Small intestine (tissue), 16 donors: ENCODE measurements around the gene INKA1. TPM values are rescaled to one million over a fixed set of nuclear protein-coding genes. Genes with fewer than 3 reads are reported as not detected.

Experiments used
- DNase-seq, 2 donors: peaks; one replicate each; pipeline versions ENCODE4 v3.0.0 to v3.0.0-alpha.2; 2013
- FAIRE-seq: peaks from 2 replicates; lab custom pipeline; 2012; peaks lifted over from hg19 to GRCh38; lab: Jason Lieb, UNC
- H3K27ac ChIP-seq, 3 donors: one replicate each; pipeline ENCODE4 v1.5.1; 2013; ENCODE audit warnings: low read length in 2 of 3, mild to moderate bottlenecking in 2 of 3, control low read depth in 1 of 3, inconsistent platforms in 1 of 3, low read depth in 1 of 3, moderate library complexity in 1 of 3
- H3K27me3 ChIP-seq, 3 donors: one replicate each; pipeline ENCODE4 v1.6.1; 2013; ENCODE audit warnings: low read length in 3 of 3, inconsistent platforms in 1 of 3; ENCODE audit not compliant: control insufficient read depth in 3 of 3, insufficient read depth in 3 of 3
- H3K36me3 ChIP-seq, 3 donors: one replicate each; pipeline ENCODE4 v1.6.1; 2013; ENCODE audit warnings: low read length in 3 of 3, inconsistent platforms in 1 of 3, low read depth in 1 of 3, mild to moderate bottlenecking in 1 of 3, moderate library complexity in 1 of 3; ENCODE audit not compliant: control insufficient read depth in 3 of 3, insufficient read depth in 2 of 3
- H3K4me1 ChIP-seq, 3 donors: one replicate each; pipeline ENCODE4 v1.6.1; 2013; ENCODE audit warnings: low read length in 2 of 3, inconsistent platforms in 1 of 3, low read depth in 1 of 3, mild to moderate bottlenecking in 1 of 3, moderate library complexity in 1 of 3; ENCODE audit not compliant: control insufficient read depth in 3 of 3, insufficient read depth in 2 of 3
- H3K4me3 ChIP-seq, 3 donors: one replicate each; pipeline ENCODE4 v1.5.1; 2013; ENCODE audit warnings: low read length in 3 of 3, control low read depth in 1 of 3, inconsistent platforms in 1 of 3, low read depth in 1 of 3, mild to moderate bottlenecking in 1 of 3, moderate library complexity in 1 of 3
- H3K9me3 ChIP-seq, 2 donors: one replicate each; pipeline ENCODE4 v1.6.1; 2013; ENCODE audit warnings: low read depth in 1 of 2, low read length in 1 of 2; ENCODE audit not compliant: control insufficient read depth in 2 of 2, insufficient read depth in 1 of 2
- WGBS, 3 donors: extraction: QIAGEN DNeasy Blood & Tissue Kit; methylation state at CpG; one replicate each; pipeline ENCODE4 v1.1.7; 2013; 5-methylcytosine and 5-hydroxymethylcytosine counted together
- long read RNA-seq, 10 donors: transcript quantifications; one replicate each; lab custom pipeline, GENCODE V29; 2026
- polyA plus RNA-seq, 4 donors: library from polyadenylated mRNA; stranded (reverse) in 3 of 4; unstranded in 1 of 4; fragments of 200-250 nt in 3 of 4; fragments of 120-200 nt in 1 of 4; gene quantifications; one replicate each; pipeline versions ENCODE4 v1.2.1 to v1.2.3, GENCODE V29; 2013
- donor health status: healthy with polysubstance abuse.
- donor health status: control.
- donor health status: control.
- donor health status: Bipolar disorder and iron deficiency.
- donor health status: healthy.

Gene INKA1
- polyA plus RNA-seq = 1 to 10 TPM in 3 of 4 donors, under 1 TPM in 1; 0.67 to 2.9 (median 2.4) TPM
- long read RNA-seq, donor 1 = 0 reads
- long read RNA-seq, donor 2, partial matches to known transcripts = 0 of 1 reads
- long read RNA-seq, donor 2, other reads (novel, unspliced or antisense) = 0 of 1 reads
- long read RNA-seq, donor 3, transcript INKA1-201 (2 exons, 1,040 nt) = major isoform, 6 of 6 reads
- long read RNA-seq, donor 3, partial matches to known transcripts = 0 of 6 reads
- long read RNA-seq, donor 3, other reads (novel, unspliced or antisense) = 0 of 6 reads
- long read RNA-seq, donor 4 = 0 reads
- long read RNA-seq, donor 5 = 0 reads
- long read RNA-seq, donor 6, partial matches to known transcripts = 0 of 2 reads
- long read RNA-seq, donor 6, other reads (novel, unspliced or antisense) = 0 of 2 reads
- long read RNA-seq, donor 7 = 0 reads
- long read RNA-seq, donor 8 = 0 reads
- long read RNA-seq, donor 9, partial matches to known transcripts = 0 of 1 reads
- long read RNA-seq, donor 9, other reads (novel, unspliced or antisense) = 0 of 1 reads
- long read RNA-seq, donor 10, transcript INKA1-201 (2 exons, 1,040 nt) = major isoform, 11 of 11 reads
- long read RNA-seq, donor 10, partial matches to known transcripts = 0 of 11 reads
- long read RNA-seq, donor 10, other reads (novel, unspliced or antisense) = 0 of 11 reads

- H3K36me3 ChIP-seq = peaks cover 0 to 35% (median 0%) of the 10 kb centered on the region in 3 donors
- DNase-seq (peak; percentile 91 to 95), FAIRE-seq (no peak)
- H3K9me3 ChIP-seq = no peaks in the 10 kb centered on the region
- peaks cover 0 to 34% (median 0%) of the 10 kb centered on the region in 3 donors for H3K4me1 ChIP-seq
- WGBS, 3 donors = 0 to 1% (median 0%) methylated on average over 46 to 71 of the region's 71 CpGs
- peak within 1 kb of the TSS; percentile 31 to 98 (median 76) for H3K4me3 ChIP-seq
- H3K27ac ChIP-seq = peak within 1 kb of the TSS; percentile 69 to 95 (median 81)
- peaks cover 0 to 24% (median 0%) of the 10 kb centered on the region in 3 donors for H3K27me3 ChIP-seq
Measured at GRCh38 chr3:49802719-49803464, at the start of gene INKA1. Gene INKA1 (plus strand): TSS chr3:49803261. CDS start chr3:49803393, 132 bp downstream.

GRCh38 chr3:49754536-49754935, 48.5 kb upstream of the INKA1 start:
- Histone ChIP-seq H3K36me3 (peaks cover 0 to 5% (median 0%) of the 10 kb centered on the region in 3 donors), H3K4me1 (peaks cover 0 to 4% (median 0%) of the 10 kb centered on the region in 3 donors), H3K9me3 (no peaks in the 10 kb centered on the region), H3K27me3 (no peaks in the 10 kb centered on the region), H3K4me3 (no peak overlapping the region), H3K27ac (no peak overlapping the region)
- FAIRE-seq = no peak
- no peak for DNase-seq
- 91 to 100% (median 96%) methylated on average over 1 of the region's 1 CpG for WGBS, 3 donors

GRCh38 chr3:49756036-49756435, 47.0 kb upstream of the INKA1 start:
- peaks cover 0 to 2% (median 0%) of the 10 kb centered on the region in 3 donors for H3K4me1 ChIP-seq
- H3K9me3 ChIP-seq = no peaks in the 10 kb centered on the region
- 79 to 86% (median 80%) methylated on average over 1 of the region's 1 CpG for WGBS, 3 donors
- H3K4me3 ChIP-seq = no peak overlapping the region
- FAIRE-seq (no peak), DNase-seq (no peak)
- peaks cover 0 to 9% (median 3%) of the 10 kb centered on the region in 3 donors for H3K36me3 ChIP-seq
- no peak overlapping the region for H3K27ac ChIP-seq
- H3K27me3 ChIP-seq = no peaks in the 10 kb centered on the region

GRCh38 chr3:49757197-49757596, 45.9 kb upstream of the INKA1 start:
- DNase-seq (no peak), FAIRE-seq (no peak)
- Histone ChIP-seq H3K27me3 (no peaks in the 10 kb centered on the region), H3K27ac (no peak overlapping the region), H3K9me3 (no peaks in the 10 kb centered on the region), H3K4me3 (no peak overlapping the region), H3K4me1 (peaks cover 0 to 2% (median 0%) of the 10 kb centered on the region in 3 donors), H3K36me3 (peaks cover 0 to 10% (median 3%) of the 10 kb centered on the region in 3 donors)
- whole genome bisulfite sequencing, 3 donors = 73 to 81% (median 78%) methylated on average over 2 of the region's 2 CpGs

GRCh38 chr3:49759226-49759625, 43.8 kb upstream of the INKA1 start:
- Histone ChIP-seq H3K27ac (no peak overlapping the region), H3K4me3 (no peak overlapping the region), H3K9me3 (no peaks in the 10 kb centered on the region), H3K27me3 (no peaks in the 10 kb centered on the region), H3K4me1 (peaks cover 0 to 2% (median 0%) of the 10 kb centered on the region in 3 donors), H3K36me3 (peaks cover 0 to 15% (median 3%) of the 10 kb centered on the region in 3 donors)
- DNase-seq (no peak), FAIRE-seq (no peak)
- 36 to 44% (median 42%) methylated on average over 1 of the region's 1 CpG for WGBS, 3 donors

GRCh38 chr3:49761661-49762060, 41.4 kb upstream of the INKA1 start:
- Histone ChIP-seq H3K4me1 (peaks cover 0 to 2% (median 0%) of the 10 kb centered on the region in 3 donors), H3K9me3 (peaks cover 0 to 4% of the 10 kb centered on the region in 2 donors), H3K27ac (no peak overlapping the region), H3K36me3 (peaks cover 0 to 30% (median 5%) of the 10 kb centered on the region in 3 donors), H3K27me3 (no peaks in the 10 kb centered on the region), H3K4me3 (no peak overlapping the region)
- WGBS, 3 donors = 91 to 100% (median 93%) methylated on average over 3 of the region's 3 CpGs
- no peak for FAIRE-seq
- no peak for DNase-seq

GRCh38 chr3:49763981-49764380, 39.1 kb upstream of the INKA1 start:
- H3K4me1 ChIP-seq = peaks cover 0 to 2% (median 0%) of the 10 kb centered on the region in 3 donors
- WGBS, 3 donors = 91 to 98% (median 94%) methylated on average over 4 of the region's 4 CpGs
- peaks cover 0 to 36% (median 5%) of the 10 kb centered on the region in 3 donors for H3K36me3 ChIP-seq
- no peak for DNase-seq
- no peak overlapping the region for H3K27ac ChIP-seq
- no peak overlapping the region for H3K4me3 ChIP-seq
- peaks cover 0 to 4% of the 10 kb centered on the region in 2 donors for H3K9me3 ChIP-seq
- no peak for FAIRE-seq
- H3K27me3 ChIP-seq = no peaks in the 10 kb centered on the region
